22Rv1 (cell line): ENCODE measurements around the gene POSTN.

Source experiments
- ZFX ChIP-seq: fragments of 450-650 bp; IDR thresholded peaks from 2 replicates; pipeline ENCODE4 v1.6.1; 2017; ENCODE audit warnings: antibody characterized with exemption, borderline replicate concordance
- TF ChIP-seq, protein P1 (sequence below): fragments of 450-650 bp; IDR thresholded peaks from 2 replicates; pipeline ENCODE4 v1.5.1; 2017; ENCODE audit warnings: mild to moderate bottlenecking

- TF ChIP-seq, protein P1, sequence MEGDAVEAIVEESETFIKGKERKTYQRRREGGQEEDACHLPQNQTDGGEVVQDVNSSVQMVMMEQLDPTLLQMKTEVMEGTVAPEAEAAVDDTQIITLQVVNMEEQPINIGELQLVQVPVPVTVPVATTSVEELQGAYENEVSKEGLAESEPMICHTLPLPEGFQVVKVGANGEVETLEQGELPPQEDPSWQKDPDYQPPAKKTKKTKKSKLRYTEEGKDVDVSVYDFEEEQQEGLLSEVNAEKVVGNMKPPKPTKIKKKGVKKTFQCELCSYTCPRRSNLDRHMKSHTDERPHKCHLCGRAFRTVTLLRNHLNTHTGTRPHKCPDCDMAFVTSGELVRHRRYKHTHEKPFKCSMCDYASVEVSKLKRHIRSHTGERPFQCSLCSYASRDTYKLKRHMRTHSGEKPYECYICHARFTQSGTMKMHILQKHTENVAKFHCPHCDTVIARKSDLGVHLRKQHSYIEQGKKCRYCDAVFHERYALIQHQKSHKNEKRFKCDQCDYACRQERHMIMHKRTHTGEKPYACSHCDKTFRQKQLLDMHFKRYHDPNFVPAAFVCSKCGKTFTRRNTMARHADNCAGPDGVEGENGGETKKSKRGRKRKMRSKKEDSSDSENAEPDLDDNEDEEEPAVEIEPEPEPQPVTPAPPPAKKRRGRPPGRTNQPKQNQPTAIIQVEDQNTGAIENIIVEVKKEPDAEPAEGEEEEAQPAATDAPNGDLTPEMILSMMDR = no peak
- TF ChIP-seq ZFX = no peak
Measured at GRCh38 chr13:37645181-37645740, 46.7 kb upstream of the POSTN start.
